Fibroblast of skin of scalp (primary cell): ENCODE measurements around the gene BCKDK.

Source experiments
- DNase-seq: peaks from one replicate; pipeline ENCODE4 v3.0.0-alpha.2; 2013

Gene BCKDK

GRCh38 chr16:31080035-31080629, 28.1 kb upstream of the BCKDK start:
- DNase-seq, result no peak

GRCh38 chr16:31080756-31081419, 27.3 kb upstream of the BCKDK start:
- no peak for DNase-seq

GRCh38 chr16:31081428-31082351, 26.5 kb upstream of the BCKDK start:
- DNase-seq, result no peak

- no peak for DNase-seq
Measured at GRCh38 chr16:31082368-31083045, 25.7 kb upstream of the BCKDK start.

- DNase-seq, result no peak
Measured at GRCh38 chr16:31083081-31083480, 25.1 kb upstream of the BCKDK start.

- no peak for DNase-seq
Measured at GRCh38 chr16:31083556-31083955, 24.6 kb upstream of the BCKDK start.

GRCh38 chr16:31083981-31084380, 24.2 kb upstream of the BCKDK start:
- DNase-seq, result no peak

GRCh38 chr16:31084584-31085302, 23.4 kb upstream of the BCKDK start:
- DNase-seq, result no peak

GRCh38 chr16:31085411-31085810, 22.8 kb upstream of the BCKDK start:
- DNase-seq, result no peak

GRCh38 chr16:31085873-31086628, 22.1 kb upstream of the BCKDK start:
- DNase-seq, result no peak

GRCh38 chr16:31086629-31086906, 21.6 kb upstream of the BCKDK start:
- DNase-seq, result no peak

- no peak for DNase-seq
Measured at GRCh38 chr16:31087481-31087880, 20.7 kb upstream of the BCKDK start.

GRCh38 chr16:31087971-31088370, 20.2 kb upstream of the BCKDK start:
- DNase-seq, result no peak

- DNase-seq, result no peak
Measured at GRCh38 chr16:31088459-31089183, 19.6 kb upstream of the BCKDK start, which contains the start of gene PRSS53. PRSS53 (minus strand) TSS chr16:31088943; CDS start chr16:31088809, 134 bp downstream.

GRCh38 chr16:31089199-31089598, 19.0 kb upstream of the BCKDK start:
- no peak for DNase-seq

GRCh38 chr16:31090540-31090939, 17.6 kb upstream of the BCKDK start:
- DNase-seq, result peak; percentile 58

GRCh38 chr16:31092330-31092729, 15.9 kb upstream of the BCKDK start:
- DNase-seq, result no peak

- peak; percentile 51 for DNase-seq
Measured at GRCh38 chr16:31093132-31093703, 15.0 kb upstream of the BCKDK start.

- DNase-seq, result no peak
Measured at GRCh38 chr16:31094088-31094423, 14.1 kb upstream of the BCKDK start.

- DNase-seq, result peak; percentile 98
Measured at GRCh38 chr16:31094424-31095120, 13.6 kb upstream of the BCKDK start, which contains the start of gene VKORC1. VKORC1 (minus strand) TSS chr16:31094797; CDS start chr16:31094729, 68 bp downstream.
